ENCODE data around the gene TOMT.

Gene TOMT

GRCh38 chr11:72088076-72088808 is 17.5 kb upstream of the TOMT start:
- no peak for DNase-seq (ENCODE audit: low read depth)

- peak; percentile 54 for DNase-seq (ENCODE audit: low read depth)
These were observed 14.4 kb upstream of the TOMT start for GRCh38 chr11:72091292-72091691.

- DNase-seq (ENCODE audit: low read depth), result no peak
These were observed 7.0 kb upstream of the TOMT start for GRCh38 chr11:72098741-72099140.

DNA sequence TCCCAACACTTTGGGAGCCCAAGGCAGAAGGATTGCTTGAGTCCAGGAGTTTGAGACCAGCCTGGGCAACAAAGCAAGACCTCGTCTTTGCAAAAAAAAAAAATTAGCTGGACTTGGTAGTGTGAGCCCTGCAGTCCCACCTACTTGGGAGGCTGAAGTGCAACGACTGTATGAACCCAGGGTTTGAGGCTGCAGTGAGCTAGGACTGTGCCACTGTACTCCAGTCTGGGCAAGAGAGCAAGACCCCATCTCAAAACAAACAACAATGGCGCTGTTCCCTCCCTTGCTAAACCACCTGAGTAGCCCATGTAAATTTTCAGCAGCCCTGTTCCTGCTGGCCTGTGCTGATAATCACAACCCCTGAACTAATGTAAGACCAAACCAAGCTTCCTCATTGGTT is 5.7 kb upstream of the TOMT start:
- no peak for DNase-seq (ENCODE audit: low read depth)

GRCh38 chr11:72100462-72100861 is 5.3 kb upstream of the TOMT start:
- DNase-seq (ENCODE audit: low read depth), result no peak

DNA sequence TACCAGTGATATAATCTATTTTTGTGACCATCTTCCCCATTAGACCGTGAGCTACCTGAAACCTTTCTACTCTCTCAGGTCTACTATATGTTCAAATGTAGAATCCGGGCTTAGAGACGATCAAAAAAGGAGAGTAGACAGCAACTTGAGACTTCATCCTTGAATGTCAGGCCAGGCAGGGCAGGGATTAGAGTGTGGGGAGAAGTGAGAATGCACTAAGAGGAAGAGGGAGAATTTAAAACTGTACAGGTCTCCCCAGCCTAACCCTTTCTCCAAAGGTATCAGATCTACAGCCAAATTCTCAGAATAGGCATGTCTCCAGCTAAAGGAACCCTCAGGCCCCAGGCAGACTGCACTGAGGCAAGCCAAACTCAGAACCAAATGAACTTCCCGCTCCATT is 3.6 kb upstream of the TOMT start:
- no peak for DNase-seq (ENCODE audit: low read depth)

GRCh38 chr11:72102631-72102945 is 3.1 kb upstream of the TOMT start:
- DNase-seq (ENCODE audit: low read depth), result no peak

DNA sequence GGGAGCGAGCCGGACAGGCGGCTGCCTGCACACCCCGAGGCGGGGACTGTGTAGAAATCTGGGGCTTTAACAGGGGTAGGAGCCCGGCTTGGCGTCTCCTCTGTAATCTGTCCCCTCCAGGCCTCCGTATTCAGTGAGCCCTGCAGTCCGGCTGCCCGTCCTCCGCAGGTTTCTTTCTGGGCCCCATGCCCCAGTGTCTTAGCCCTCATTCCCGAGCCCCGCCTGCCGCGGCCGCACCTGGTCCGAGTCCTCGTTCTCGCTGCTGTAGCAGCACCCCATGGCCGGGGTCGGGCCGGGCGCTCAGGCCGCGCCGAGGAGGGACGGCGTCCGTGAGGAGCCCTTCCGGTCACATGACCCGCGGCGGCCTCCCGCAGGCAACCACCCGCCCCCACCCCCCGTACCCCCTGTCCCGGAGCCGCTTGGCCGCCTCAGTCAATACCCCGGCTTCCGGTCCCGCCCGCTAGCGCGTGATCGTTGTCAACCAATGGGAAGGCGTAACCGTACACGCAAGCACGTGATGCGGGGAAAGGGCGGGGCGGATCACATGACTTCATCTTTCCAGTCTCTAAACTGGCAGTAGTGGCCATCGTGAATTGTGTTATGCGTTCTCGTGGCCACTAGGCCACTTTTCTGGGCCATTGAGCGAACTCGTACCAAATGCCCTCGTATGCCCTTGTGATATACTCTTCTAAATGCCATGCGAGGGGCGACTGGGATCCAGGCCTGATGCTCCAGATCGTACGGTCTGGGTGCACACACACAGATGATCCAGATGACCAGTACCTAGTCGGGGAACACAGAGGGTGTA is 2.6 kb upstream of the TOMT start, which contains the start of gene LAMTOR1:
TSS of gene LAMTOR1 (minus strand) at position 352 of the 808 bp plus-strand sequence. CDS start at position 279, 73 bp downstream.
- peak; percentile 98 for DNase-seq (ENCODE audit: low read depth)

- no peak for DNase-seq (ENCODE audit: low read depth)
These were observed 2.0 kb upstream of the TOMT start for GRCh38 chr11:72103754-72104167.

DNA sequence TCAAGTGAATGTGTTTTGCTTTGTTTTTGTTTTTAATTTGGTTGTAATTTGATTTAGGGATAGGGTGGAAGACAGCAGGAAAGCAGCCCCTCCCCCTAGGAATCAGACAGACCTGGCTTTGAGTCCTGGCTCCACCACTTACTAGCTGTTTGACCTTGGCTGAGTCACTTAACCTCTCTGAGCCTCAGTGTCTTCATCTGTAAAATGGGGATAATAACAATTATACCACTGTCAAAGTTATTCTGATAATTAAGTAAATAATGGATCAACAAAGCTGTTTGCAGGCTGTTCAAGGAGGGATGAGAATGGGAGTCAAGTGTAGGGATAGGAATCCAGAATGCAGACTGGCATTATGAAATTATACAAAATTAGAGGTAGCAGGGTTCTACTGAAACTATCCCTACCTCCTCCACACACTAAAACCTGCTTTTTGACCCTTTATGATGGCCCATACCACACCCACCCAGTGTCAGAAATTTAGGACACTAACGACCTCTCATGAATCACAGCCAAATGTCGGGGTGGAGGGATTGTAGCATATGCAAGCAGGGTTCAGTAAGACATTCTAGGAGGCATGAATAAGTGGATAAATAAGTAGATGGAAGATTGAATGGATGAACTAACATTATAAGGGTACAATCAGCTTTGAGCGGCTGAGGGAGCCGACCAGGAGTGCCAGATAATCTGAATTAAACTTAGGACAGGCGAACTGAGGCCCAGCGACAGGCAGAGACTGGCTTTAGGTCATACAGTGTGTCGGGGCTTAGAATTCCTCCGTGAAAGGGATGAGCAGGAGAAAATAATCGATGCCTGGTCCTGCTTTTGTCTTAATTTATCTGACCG is 5.8 kb downstream of the TOMT start:
- no peak for DNase-seq (ENCODE audit: low read depth)

GRCh38 chr11:72112143-72112977 is 6.6 kb downstream of the TOMT start, which contains the start of gene ANAPC15:
Gene ANAPC15 (minus strand): TSS chr11:72112695. CDS start chr11:72111276, 1,419 bp downstream.
- peak; percentile 99 for DNase-seq (ENCODE audit: low read depth)

GRCh38 chr11:72112978-72113808 is 7.5 kb downstream of the TOMT start:
- DNase-seq (ENCODE audit: low read depth), result no peak

DNA sequence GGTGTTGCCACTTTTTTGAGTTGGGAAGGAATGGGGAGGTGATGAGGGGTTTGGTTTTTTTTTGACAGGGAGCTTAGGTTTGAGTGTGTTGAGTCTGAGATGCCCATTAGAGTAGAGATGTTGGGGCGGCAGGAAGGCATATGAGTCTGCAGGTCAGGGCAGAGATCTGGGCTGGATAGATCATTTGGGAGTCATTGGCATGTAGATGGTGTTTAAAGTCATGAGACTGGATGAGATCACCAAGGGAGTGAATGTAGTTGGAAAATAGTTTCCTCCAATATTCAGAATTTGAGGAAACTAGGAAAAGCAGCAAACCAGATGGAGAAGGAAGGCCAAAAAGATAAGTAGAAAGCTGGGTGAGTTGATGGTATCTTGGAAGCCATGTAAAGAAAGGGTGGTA is 8.8 kb downstream of the TOMT start:
- DNase-seq (ENCODE audit: low read depth), result no peak

GRCh38 chr11:72116019-72116755 is 10.5 kb downstream of the TOMT start:
- DNase-seq (ENCODE audit: low read depth), result no peak

GRCh38 chr11:72119198-72119597 is 13.5 kb downstream of the TOMT start:
- no peak for DNase-seq (ENCODE audit: low read depth)

GRCh38 chr11:72120930-72121329 is 15.2 kb downstream of the TOMT start:
- DNase-seq (ENCODE audit: low read depth), result no peak

GRCh38 chr11:72122607-72123006 is 16.9 kb downstream of the TOMT start:
- no peak for DNase-seq (ENCODE audit: low read depth)

DNA sequence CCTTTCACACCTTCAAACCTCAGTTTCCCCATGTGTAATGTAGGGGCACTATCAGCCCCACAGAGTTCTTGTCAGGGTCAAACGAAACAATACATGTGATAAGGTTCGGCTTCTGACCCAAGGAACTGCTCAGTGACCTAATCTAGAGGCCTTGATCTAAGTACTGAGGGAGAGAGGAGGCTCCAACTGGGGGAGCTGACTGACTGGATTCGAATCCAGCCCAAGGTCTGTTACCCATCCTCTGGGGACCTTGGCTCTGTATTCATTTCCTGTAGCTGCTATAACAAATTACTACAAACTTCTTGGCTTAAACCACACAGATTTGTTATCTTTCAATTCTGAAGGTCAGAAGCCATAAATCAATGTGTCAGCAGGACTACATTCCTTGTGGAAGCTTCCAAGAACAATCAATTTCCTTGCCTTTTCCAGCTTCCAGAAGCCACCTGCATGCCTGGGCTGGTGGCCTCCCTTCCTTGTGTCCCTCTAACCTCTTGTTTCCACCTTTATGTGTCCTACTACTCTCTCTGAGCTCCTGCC is 17.5 kb downstream of the TOMT start:
- DNase-seq (ENCODE audit: low read depth), result no peak

- DNase-seq (ENCODE audit: low read depth), result no peak
These were observed 18.3 kb downstream of the TOMT start for GRCh38 chr11:72124046-72124445.

DNA sequence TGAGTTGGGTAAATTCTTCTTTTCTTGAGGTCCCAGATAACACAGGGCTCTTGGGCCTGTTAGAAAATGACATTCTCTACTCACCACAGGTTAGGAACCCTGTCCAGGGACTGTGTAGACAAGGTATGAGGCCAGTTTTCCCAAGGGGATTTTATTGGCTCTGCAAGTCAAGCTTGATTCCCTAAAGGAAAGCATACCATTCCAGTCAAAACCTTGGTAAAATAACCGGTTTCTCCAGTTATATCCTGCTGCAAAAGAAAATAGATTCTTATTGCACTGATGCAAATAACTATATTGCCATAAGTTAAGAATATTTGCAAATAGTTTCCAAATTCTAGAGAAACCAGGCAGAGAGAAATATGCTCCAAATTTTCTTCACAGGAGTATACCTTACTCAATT is 20.2 kb downstream of the TOMT start:
- no peak for DNase-seq (ENCODE audit: low read depth)
